GM12878 (cell line): ENCODE data around the gene CCS. TPM values are rescaled to one million over a fixed set of nuclear protein-coding genes. Genes with fewer than 3 reads are reported as not detected.

Experiments used
- ATAC-seq: fragments of 200-7000 bp; cut with Tn5 transposase; 3 replicates; pipeline ENCODE4 v1.9.1; 2020; ENCODE audit warnings: mild to moderate bottlenecking, moderate library complexity
- BruUV-seq: library from RNA; stranded (reverse); fragments of 400-500 nt; replicated peaks from 2 replicates; lab custom pipeline; 2021; lab: Mats Ljungman, UMichigan
- CTCF ChIA-PET: fragments of 300-600 bp; sonication (Branson Sonifier 250); formaldehyde crosslinking; extraction: SDS; loops from one replicate; lab custom pipeline; 2021; ENCODE audit warnings: inconsistent platforms; lab: Yijun Ruan, JAX
- POLR2A ChIA-PET: fragments of 350-600 bp; formaldehyde crosslinking; extraction: SDS; loops from one replicate; lab custom pipeline; 2021; ENCODE audit warnings: inconsistent platforms; lab: Charles Lee
- RAD21 ChIA-PET: fragments of 300-600 bp; sonication (Branson Sonifier 250); formaldehyde crosslinking; loops from one replicate; lab custom pipeline; 2023; ENCODE audit warnings: antibody characterized with exemption; ENCODE audit not compliant: unreplicated experiment; lab: Charles Lee
- SMC1A ChIA-PET: fragments of 300-600 bp; sonication (Branson Sonifier 250); formaldehyde crosslinking; loops from one replicate; lab custom pipeline; 2023; ENCODE audit not compliant: unreplicated experiment, uncharacterized antibody; lab: Charles Lee
- DNase-seq: peaks from one replicate; pipeline ENCODE4 v3.0.0-alpha.2; 2011; ENCODE audit warnings: low read depth, low spot score
- FAIRE-seq: peaks from 3 replicates; lab custom pipeline; 2011; peaks lifted over from hg19 to GRCh38; lab: Jason Lieb, UNC
- H2AFZ ChIP-seq: 2 replicates; pipeline ENCODE4 v1.6.0; 2011; ENCODE audit warnings: low read depth, low read length, control low read depth; ENCODE audit not compliant: control insufficient read depth
- H3K27ac ChIP-seq: 2 replicates; pipeline ENCODE4 v1.5.1; 2011; ENCODE audit warnings: control low read depth; ENCODE audit not compliant: control insufficient read depth, insufficient read depth
- H3K27me3 ChIP-seq, 2 experiments: replicated peaks in 1 of 2; 2 replicates each; pipeline versions ENCODE4 v1.6.0 to v1.6.1; 2011; ENCODE audit warnings: low read length in 1 of 2; ENCODE audit not compliant: control insufficient read depth in 2 of 2, insufficient read depth in 2 of 2
- H3K36me3 ChIP-seq, 2 experiments: 2 replicates each; pipeline ENCODE4 v1.5.1; 2011; ENCODE audit warnings: low read length in 1 of 2; ENCODE audit not compliant: control insufficient read depth in 2 of 2, insufficient read depth in 2 of 2
- H3K4me1 ChIP-seq: 2 replicates; pipeline ENCODE4 v1.6.1; 2011; ENCODE audit warnings: mild to moderate bottlenecking, low read length, moderate library complexity, mixed read lengths; ENCODE audit not compliant: control insufficient read depth, insufficient read depth
- H3K4me2 ChIP-seq: 2 replicates; pipeline ENCODE4 v1.6.0; 2011; ENCODE audit warnings: control low read depth; ENCODE audit not compliant: control insufficient read depth, insufficient read depth
- H3K4me3 ChIP-seq: fragments of 200-600 bp; sonication (generic); 2 replicates; pipeline ENCODE4 v1.5.1; 2016
- H3K79me2 ChIP-seq: 2 replicates; pipeline ENCODE4 v1.6.0; 2011; ENCODE audit warnings: low read length; ENCODE audit not compliant: control insufficient read depth, insufficient read depth
- H3K9ac ChIP-seq: 2 replicates; pipeline ENCODE4 v1.8.0; 2011; ENCODE audit warnings: low read length, control low read depth, mixed read lengths; ENCODE audit not compliant: control insufficient read depth, insufficient read depth
- H3K9me3 ChIP-seq: replicated peaks from 3 replicates; pipeline ENCODE4 v1.5.1; 2011; ENCODE audit warnings: mild to moderate bottlenecking, low read length; ENCODE audit not compliant: control insufficient read depth, insufficient read depth
- H4K20me1 ChIP-seq: 2 replicates; pipeline ENCODE4 v1.6.0; 2011; ENCODE audit not compliant: control insufficient read depth, insufficient read depth
- CEBPB ChIP-seq, 2 experiments: fragments of 150-350 bp in 1 of 2; IDR thresholded peaks; 2 replicates each; pipeline ENCODE4 v1.6.1; 2012 to 2014; ENCODE audit warnings: low read depth in 2 of 2, low read length in 2 of 2, borderline replicate concordance in 1 of 2, inconsistent platforms in 1 of 2
- CHD1 ChIP-seq: IDR thresholded peaks from 2 replicates; pipeline ENCODE4 v1.6.1; 2012; ENCODE audit warnings: low read depth, low read length, improper control_type of control experiment
- ESRRA ChIP-seq: IDR thresholded peaks from 2 replicates; pipeline ENCODE4 v1.6.1; 2012; ENCODE audit warnings: mild to moderate bottlenecking, low read length, improper control_type of control experiment
- NR2C2 ChIP-seq: IDR thresholded peaks from 2 replicates; pipeline ENCODE4 v1.6.1; 2011; ENCODE audit warnings: borderline replicate concordance, low read depth; ENCODE audit not compliant: control insufficient read depth, insufficient read length
- POLR2AphosphoS5 ChIP-seq: IDR thresholded peaks from 2 replicates; pipeline ENCODE4 v1.6.1; 2011; ENCODE audit warnings: mild to moderate bottlenecking, low read length, inconsistent platforms
- whole genome bisulfite sequencing: methylation state at CpG from one replicate; pipeline ENCODE4 v1.1.6; 2016; ENCODE audit warnings: low lambda C conversion rate; ENCODE audit not compliant: insufficient replicate concordance, insufficient coverage; ENCODE audit errors: missing lambda C conversion rate; 5-methylcytosine and 5-hydroxymethylcytosine counted together
- in situ Hi-C: fragments of 300-500 bp; cut with MboI; formaldehyde crosslinking; loops from 9 replicates; pipeline ENCODE4 v1.14.3; 2018; ENCODE audit warnings: mixed read lengths
- intact Hi-C: fragments of 100-400 bp; cut with micrococcal nuclease; formaldehyde crosslinking; loops from one replicate; pipeline ENCODE4 v1.14.2; 2022; ENCODE audit not compliant: unreplicated experiment
- polyA plus RNA-seq, 11 experiments: library from polyadenylated mRNA; depleted of rRNA in 4 of 11; unstranded in 6 of 11; stranded (reverse) in 5 of 11; fragments of >200 nt; fragmentation: Nextera tagmentation in 4 of 11; fragmentation: Illumina TruSeq in 1 of 11; extraction: Ambion mirVana in 4 of 11; extraction: Trizol in 1 of 11; gene quantifications; 1 replicate in 1 of 11; 2 replicates in 10 of 11; pipeline versions ENCODE4 v1.2.1 to v1.2.3, GENCODE V29; 2011 to 2016; ENCODE audit warnings: inconsistent platforms in 2 of 11, missing spikeins in 2 of 11, low read depth in 1 of 11
- total RNA-seq, 4 experiments: library from RNA; depleted of rRNA in 3 of 4; stranded (reverse); fragments of >200 nt in 3 of 4; fragmentation: Illumina TruSeq in 1 of 4; extraction: Trizol in 1 of 4; gene quantifications; 2 replicates each; pipeline versions ENCODE4 v1.2.1 to v1.2.3, GENCODE V29; 2013 to 2021

Gene CCS
- total and polyA plus RNA-seq, 10 of the 15 experiments (the other 5 are each of a cell fraction or from before 2014, with no cell fraction given) = 1.5 to 44.2 (median 30.6) TPM

- TF ChIP-seq POLR2AphosphoS5 (no peak), CHD1 (no peak)
These were observed 33.4 kb downstream of the CCS start (continued) for GRCh38 chr11:66626382-66626781.

GRCh38 chr11:66626926-66627325, 33.9 kb downstream of the CCS start:
- no peak for FAIRE-seq
- H3K4me3 ChIP-seq = no peak overlapping the region
- peaks cover 51 to 66% of the 10 kb centered on the region in 2 experiments for H3K36me3 ChIP-seq
- ChIA-PET SMC1A (no interaction called here), CTCF (interaction anchor here (1.1 kb wide), 1 partner anchor 10 kb away, joined by 5 read pairs; no protein-coding TSS in a partner anchor), POLR2A (interaction anchor here (0.8 kb wide), 1 partner anchor 11 kb away, joined by 3 read pairs; no protein-coding TSS in a partner anchor), RAD21 (no interaction called here)
- in situ Hi-C loops = no loop called here
- ATAC-seq = no peak
- 98% methylated on average over 7 of the region's 7 CpGs for WGBS
- no peaks in the 10 kb centered on the region for H3K4me1 ChIP-seq
- H4K20me1 ChIP-seq = peaks cover 20% of the 10 kb centered on the region
- H3K9ac ChIP-seq = no peak overlapping the region
- no TSS peak for BruUV-seq
- no peak overlapping the region for H2AFZ ChIP-seq
- TF ChIP-seq ESRRA (no peak), NR2C2 (no peak), CEBPB (IDR thresholded peaks at IDR 0.05; ENCODE audit: borderline replicate concordance in 1 of 2, low read depth in 2 of 2, low read length in 2 of 2) (no peak)
- no peaks in the 10 kb centered on the region for H3K9me3 ChIP-seq
- no peaks in the 10 kb centered on the region for H3K27me3 ChIP-seq
- peaks cover 91% of the 10 kb centered on the region for H3K79me2 ChIP-seq
- DNase-seq = no peak
- intact Hi-C loops = no loop called here
- no peak overlapping the region for H3K27ac ChIP-seq
- no peak overlapping the region for H3K4me2 ChIP-seq
